Measurements from ENCODE around the gene ZNHIT2. TPM values are rescaled to one million over a fixed set of nuclear protein-coding genes. Genes with fewer than 3 reads are reported as not detected.

ZNHIT2 gene
- total and polyA plus RNA-seq, 2 of the 13 experiments (the other 11 are each of a cell fraction or from before 2014, with no cell fraction given) = 1.1 to 6.5 TPM

GRCh38 chr11:65083834-65084597, 33.5 kb downstream of the ZNHIT2 start, which contains the start of the genes CDCA5 and ZFPL1 (continued):
- no peak for TF ChIP-seq XRCC5 (optimal IDR thresholded peaks at IDR 0.05; ENCODE audit: low read length)
- no peak for TF ChIP-seq SMYD3 (CRISPR knock-in tag; IDR thresholded peaks at IDR 0.05)
- TF ChIP-seq ZNF777 (CRISPR knock-in tag; IDR thresholded peaks at IDR 0.05) = no peak
- peak; percentile 58 for TF ChIP-seq PHF21A (CRISPR knock-in tag; IDR thresholded peaks at IDR 0.05)
- TF ChIP-seq ZBTB4 (CRISPR knock-in tag; IDR thresholded peaks at IDR 0.05; ENCODE audit: borderline replicate concordance) = 0 out of 2 replicates have a peak, but pooled peaks have one; percentile 57
- TF ChIP-seq EEA1 (CRISPR knock-in tag; IDR thresholded peaks at IDR 0.05; ENCODE audit: borderline replicate concordance) = no peak
- TF ChIP-seq ZNF782 (CRISPR knock-in tag; IDR thresholded peaks at IDR 0.05; ENCODE audit: borderline replicate concordance) = no peak
- TF ChIP-seq, protein P1, sequence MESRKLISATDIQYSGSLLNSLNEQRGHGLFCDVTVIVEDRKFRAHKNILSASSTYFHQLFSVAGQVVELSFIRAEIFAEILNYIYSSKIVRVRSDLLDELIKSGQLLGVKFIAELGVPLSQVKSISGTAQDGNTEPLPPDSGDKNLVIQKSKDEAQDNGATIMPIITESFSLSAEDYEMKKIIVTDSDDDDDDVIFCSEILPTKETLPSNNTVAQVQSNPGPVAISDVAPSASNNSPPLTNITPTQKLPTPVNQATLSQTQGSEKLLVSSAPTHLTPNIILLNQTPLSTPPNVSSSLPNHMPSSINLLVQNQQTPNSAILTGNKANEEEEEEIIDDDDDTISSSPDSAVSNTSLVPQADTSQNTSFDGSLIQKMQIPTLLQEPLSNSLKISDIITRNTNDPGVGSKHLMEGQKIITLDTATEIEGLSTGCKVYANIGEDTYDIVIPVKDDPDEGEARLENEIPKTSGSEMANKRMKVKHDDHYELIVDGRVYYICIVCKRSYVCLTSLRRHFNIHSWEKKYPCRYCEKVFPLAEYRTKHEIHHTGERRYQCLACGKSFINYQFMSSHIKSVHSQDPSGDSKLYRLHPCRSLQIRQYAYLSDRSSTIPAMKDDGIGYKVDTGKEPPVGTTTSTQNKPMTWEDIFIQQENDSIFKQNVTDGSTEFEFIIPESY (CRISPR knock-in tag; IDR thresholded peaks at IDR 0.05) = peak; percentile 59; the same call in 1 of the 2 replicates
- TF ChIP-seq MTF2 (CRISPR knock-in tag; IDR thresholded peaks at IDR 0.05; ENCODE audit: borderline replicate concordance) = no peak
- TF ChIP-seq ZNF510 (CRISPR knock-in tag; IDR thresholded peaks at IDR 0.05; ENCODE audit: low read depth) = 0 out of 2 replicates have a peak, but pooled peaks have one; percentile 65
- peak; percentile 66 for TF ChIP-seq HNRNPLL (IDR thresholded peaks at IDR 0.05; ENCODE audit: low read depth, low read length, poor library complexity, severe bottlenecking)
- peak; percentile 100 for TF ChIP-seq GATAD1 (CRISPR knock-in tag; IDR thresholded peaks at IDR 0.05)
- no peak; the same call in 1 of the 2 replicates for TF ChIP-seq RFXAP (CRISPR knock-in tag; IDR thresholded peaks at IDR 0.05; ENCODE audit: borderline replicate concordance)
- TF ChIP-seq ZNF546 (CRISPR knock-in tag; conservative IDR thresholded peaks at IDR 0.05) = peak; percentile 72; the same call in 1 of the 2 replicates
- no peak for TF ChIP-seq NFE2 (CRISPR knock-in tag; IDR thresholded peaks at IDR 0.05)
- no peak for TF ChIP-seq ZNF20 (CRISPR knock-in tag; IDR thresholded peaks at IDR 0.05)
- TF ChIP-seq, protein P2, sequence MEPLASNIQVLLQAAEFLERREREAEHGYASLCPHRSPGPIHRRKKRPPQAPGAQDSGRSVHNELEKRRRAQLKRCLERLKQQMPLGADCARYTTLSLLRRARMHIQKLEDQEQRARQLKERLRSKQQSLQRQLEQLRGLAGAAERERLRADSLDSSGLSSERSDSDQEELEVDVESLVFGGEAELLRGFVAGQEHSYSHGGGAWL (CRISPR knock-in tag; IDR thresholded peaks at IDR 0.05) = peak; percentile 72; the same call in 1 of the 2 replicates
- peak; percentile 88; the same call in 1 of the 2 replicates for TF ChIP-seq TMF1 (CRISPR knock-in tag; IDR thresholded peaks at IDR 0.05; ENCODE audit: low read depth)
- TF ChIP-seq, protein P3, sequence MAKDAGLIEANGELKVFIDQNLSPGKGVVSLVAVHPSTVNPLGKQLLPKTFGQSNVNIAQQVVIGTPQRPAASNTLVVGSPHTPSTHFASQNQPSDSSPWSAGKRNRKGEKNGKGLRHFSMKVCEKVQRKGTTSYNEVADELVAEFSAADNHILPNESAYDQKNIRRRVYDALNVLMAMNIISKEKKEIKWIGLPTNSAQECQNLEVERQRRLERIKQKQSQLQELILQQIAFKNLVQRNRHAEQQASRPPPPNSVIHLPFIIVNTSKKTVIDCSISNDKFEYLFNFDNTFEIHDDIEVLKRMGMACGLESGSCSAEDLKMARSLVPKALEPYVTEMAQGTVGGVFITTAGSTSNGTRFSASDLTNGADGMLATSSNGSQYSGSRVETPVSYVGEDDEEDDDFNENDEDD (CRISPR knock-in tag; IDR thresholded peaks at IDR 0.05; ENCODE audit: borderline replicate concordance) = peak; percentile 100
- TF ChIP-seq NFE2L2 (IDR thresholded peaks at IDR 0.05; ENCODE audit: low read length) = no peak
- no peak for TF ChIP-seq FUBP1 (CRISPR knock-in tag; IDR thresholded peaks at IDR 0.05; ENCODE audit: borderline replicate concordance)
